ENCODE measurements around the gene ANKRD31.

DNA sequence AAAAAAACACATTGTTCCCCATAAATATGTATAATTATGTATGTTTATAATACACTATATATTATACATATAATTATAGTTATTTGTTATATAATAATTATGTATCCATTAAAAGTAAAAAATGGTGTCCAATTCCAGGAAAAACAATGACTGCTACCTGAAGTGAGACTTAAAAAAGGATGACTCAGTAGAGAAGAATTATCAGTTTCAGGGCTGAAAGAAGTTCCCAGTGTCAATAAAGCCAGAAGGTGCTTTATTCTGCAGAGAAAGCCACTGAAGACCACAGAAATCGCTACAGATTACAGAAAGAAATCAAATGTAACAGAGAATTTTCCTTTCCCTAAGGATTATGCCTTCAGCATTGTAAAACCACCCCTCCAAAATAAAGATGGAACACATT, 50.9 kb downstream of the ANKRD31 start:
- TF ChIP-seq, protein P1, sequence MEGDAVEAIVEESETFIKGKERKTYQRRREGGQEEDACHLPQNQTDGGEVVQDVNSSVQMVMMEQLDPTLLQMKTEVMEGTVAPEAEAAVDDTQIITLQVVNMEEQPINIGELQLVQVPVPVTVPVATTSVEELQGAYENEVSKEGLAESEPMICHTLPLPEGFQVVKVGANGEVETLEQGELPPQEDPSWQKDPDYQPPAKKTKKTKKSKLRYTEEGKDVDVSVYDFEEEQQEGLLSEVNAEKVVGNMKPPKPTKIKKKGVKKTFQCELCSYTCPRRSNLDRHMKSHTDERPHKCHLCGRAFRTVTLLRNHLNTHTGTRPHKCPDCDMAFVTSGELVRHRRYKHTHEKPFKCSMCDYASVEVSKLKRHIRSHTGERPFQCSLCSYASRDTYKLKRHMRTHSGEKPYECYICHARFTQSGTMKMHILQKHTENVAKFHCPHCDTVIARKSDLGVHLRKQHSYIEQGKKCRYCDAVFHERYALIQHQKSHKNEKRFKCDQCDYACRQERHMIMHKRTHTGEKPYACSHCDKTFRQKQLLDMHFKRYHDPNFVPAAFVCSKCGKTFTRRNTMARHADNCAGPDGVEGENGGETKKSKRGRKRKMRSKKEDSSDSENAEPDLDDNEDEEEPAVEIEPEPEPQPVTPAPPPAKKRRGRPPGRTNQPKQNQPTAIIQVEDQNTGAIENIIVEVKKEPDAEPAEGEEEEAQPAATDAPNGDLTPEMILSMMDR (IDR thresholded peaks at IDR 0.05; ENCODE audit: low read depth, low read length, poor library complexity, severe bottlenecking), result no peak
- TF ChIP-seq EZH2phosphoT487 (IDR thresholded peaks at IDR 0.05; ENCODE audit: borderline replicate concordance, low read length), result no peak
